Neural progenitor cell (in vitro differentiated cells): ENCODE data around the gene SEL1L2.

ENCODE experiments used
- CTCF ChIP-seq: fragments of 200-600 bp; sonication (generic); IDR thresholded peaks from 2 replicates; pipeline ENCODE4 v1.5.1; 2017; ENCODE audit warnings: antibody characterized with exemption, mild to moderate bottlenecking
- EZH2 ChIP-seq: fragments of 200-600 bp; sonication (generic); IDR thresholded peaks from 2 replicates; pipeline ENCODE4 v1.6.1; 2017; ENCODE audit warnings: antibody characterized with exemption, mild to moderate bottlenecking, moderate library complexity

DNA sequence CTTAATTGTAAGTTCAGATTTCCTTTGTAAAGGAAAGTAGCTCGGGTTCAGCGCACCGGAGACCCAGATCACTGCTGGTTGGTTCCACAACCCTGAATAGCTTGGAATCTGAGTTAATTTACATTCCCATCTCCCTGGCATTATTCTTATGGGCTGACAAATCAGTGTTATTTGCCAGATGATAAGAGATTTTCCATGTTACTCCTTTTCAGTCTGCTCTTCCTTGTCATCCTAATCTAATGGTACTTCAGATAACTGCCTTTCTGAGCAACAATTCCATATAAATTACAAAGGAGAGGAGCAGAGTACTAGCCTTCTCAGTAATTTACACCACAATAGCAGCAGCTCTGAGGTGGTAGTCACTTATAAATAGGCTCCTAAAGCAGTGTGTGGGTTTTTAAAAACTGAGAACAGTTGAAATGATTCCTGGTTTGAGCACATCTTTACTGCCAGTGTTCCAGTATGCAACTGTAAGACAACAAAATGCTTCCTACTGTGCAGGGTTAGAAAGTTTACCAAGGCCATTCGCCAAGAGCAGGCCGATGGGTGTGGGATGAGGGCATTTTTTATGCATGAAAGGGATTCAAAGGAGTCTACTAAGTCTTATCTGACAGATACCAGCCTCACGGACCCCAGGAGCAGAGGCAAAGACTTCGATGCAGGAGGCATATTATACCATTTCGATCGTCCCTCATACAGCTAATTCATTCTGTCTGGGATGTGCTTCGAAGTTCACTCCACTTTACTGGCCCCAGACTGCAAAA is 115.8 kb downstream of the SEL1L2 start:
- TF ChIP-seq CTCF = no peak
- TF ChIP-seq EZH2 = no peak
